ENCODE data around the gene ZMIZ1. TPM values are rescaled to one million over a fixed set of nuclear protein-coding genes. Genes with fewer than 3 reads are reported as not detected.

ZMIZ1 gene
- total RNA-seq, 4 donors from 2014 or later = 22.7 to 37.5 (median 31.7) TPM

DNA sequence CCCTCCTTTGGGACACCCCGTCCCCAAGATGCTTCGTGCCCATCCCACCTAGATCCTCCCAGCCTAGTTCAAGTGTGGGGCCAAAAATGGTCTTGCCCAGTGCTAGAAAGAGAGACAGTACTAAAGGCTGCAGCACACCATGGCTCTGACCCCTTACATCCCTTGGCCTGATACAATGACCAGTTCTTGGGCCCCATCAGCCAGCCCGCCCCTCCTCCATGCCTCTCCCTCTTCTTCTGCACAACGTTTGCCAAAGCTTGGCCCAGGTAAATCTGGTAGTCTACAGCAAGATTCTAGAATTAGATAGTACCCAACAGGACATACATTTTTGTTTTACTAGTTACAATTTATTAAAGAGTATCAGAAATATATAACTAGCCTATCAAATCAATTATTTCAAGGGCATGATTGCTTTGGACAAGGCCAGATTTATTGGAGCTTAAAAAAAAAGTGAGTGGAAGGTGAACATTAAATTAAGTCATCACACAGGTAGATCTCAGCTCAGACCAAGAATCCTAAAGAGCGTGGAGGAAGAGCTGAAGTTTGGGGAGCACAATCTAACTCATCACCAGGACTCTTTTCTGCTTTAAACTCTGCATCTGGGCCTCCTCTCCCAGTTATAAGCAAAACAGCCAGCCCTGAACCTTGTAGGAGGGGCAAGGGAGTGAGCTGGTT, 69.8 kb downstream of the ZMIZ1 start:
- Histone ChIP-seq H3K9me3 (no peaks in the 10 kb centered on the region), H3K36me3 (no peaks in the 10 kb centered on the region), H3K4me1 (peaks cover 70 to 85% of the 10 kb centered on the region in 2 donors), H3K27ac (peak overlapping the region; percentile 78 to 92 (median 84)), H3K4me3 (no peak overlapping the region), H3K27me3 (no peaks in the 10 kb centered on the region)
- TF ChIP-seq, protein P1, sequence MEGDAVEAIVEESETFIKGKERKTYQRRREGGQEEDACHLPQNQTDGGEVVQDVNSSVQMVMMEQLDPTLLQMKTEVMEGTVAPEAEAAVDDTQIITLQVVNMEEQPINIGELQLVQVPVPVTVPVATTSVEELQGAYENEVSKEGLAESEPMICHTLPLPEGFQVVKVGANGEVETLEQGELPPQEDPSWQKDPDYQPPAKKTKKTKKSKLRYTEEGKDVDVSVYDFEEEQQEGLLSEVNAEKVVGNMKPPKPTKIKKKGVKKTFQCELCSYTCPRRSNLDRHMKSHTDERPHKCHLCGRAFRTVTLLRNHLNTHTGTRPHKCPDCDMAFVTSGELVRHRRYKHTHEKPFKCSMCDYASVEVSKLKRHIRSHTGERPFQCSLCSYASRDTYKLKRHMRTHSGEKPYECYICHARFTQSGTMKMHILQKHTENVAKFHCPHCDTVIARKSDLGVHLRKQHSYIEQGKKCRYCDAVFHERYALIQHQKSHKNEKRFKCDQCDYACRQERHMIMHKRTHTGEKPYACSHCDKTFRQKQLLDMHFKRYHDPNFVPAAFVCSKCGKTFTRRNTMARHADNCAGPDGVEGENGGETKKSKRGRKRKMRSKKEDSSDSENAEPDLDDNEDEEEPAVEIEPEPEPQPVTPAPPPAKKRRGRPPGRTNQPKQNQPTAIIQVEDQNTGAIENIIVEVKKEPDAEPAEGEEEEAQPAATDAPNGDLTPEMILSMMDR (IDR thresholded peaks at IDR 0.05 in 4 of 5, conservative IDR thresholded peaks at IDR 0.05 in 1 of 5) = no peak
- TF ChIP-seq POLR2A (IDR thresholded peaks at IDR 0.05) = no peak
- ATAC-seq = no peak
- in situ Hi-C loops (cut with MboI; ENCODE audit: low sequenced_read_pairs in 4 of 4) = no loop called here
- intact Hi-C loops (cut with DNase I; ENCODE audit: low total_unique reads) = no loop called here
- DNase-seq = no peak

DNA sequence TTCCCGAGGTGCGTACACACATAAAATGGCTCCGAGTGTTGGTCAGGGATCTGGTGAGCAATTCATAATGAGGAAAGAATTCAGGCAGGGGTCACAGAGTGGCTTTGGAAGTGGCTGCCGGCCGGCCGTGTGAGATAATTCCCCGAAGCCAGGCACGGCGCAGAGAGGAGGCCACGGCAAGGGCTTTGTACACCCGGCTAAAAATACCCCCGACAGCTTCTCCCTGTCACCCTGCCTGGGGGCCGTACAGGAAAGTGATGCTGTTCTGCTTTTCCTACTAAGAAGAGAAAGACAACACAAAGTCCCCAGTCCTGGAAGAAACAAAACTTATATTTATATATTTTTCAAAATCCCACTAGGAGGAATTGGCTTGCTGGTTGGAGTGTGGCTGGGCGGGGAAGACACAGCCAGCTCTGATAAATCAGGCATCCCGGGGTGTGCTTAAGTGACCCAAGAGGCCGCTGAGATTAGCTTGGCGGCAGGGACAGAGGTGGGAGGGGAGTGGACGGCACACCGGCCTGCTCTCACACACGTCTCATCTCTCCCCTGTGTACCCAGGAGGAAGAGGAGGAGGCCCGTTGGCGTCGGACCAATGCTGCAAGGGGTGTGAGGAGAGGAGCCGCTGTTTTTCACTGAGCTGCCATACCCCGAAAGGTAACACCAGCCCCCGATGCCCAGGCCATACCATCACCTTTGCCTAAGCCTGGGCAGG, 70.5 kb downstream of the ZMIZ1 start:
- peak; percentile 59 to 76 for ATAC-seq

DNA sequence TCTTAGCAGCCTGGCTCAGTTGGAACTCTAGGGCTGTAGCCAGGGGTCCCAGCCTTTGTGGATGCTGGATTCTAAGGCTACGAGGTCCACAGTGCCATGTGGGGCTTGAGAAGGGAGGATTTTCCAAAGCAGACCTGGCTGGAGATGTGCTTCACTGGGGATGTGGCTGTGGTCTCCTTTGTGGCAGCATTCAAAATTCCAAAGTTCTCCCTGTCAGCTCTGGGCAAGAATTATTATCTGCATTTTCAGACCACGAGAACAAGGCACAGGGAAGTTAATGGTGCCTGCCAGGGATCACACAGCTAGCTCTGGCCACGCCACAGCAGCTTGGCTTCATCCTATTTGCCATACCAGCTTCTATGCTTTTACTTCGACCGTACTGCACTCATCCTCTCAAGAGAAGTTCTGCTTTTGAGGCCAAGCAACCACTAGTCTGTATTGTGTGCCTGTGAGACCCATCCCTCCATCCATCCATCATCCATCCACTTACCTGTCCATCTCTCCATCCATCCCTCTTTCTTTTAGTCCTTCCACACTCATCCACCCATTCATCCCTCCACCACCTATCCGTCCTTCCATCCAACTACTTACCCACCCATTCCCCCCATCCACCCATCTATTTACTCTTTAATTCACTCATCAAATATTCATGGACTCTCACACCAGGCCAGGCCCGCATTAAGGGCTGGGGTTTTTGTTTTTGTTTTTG, 71.5 kb downstream of the ZMIZ1 start:
- Histone ChIP-seq H3K27me3 (no peaks in the 10 kb centered on the region), H3K27ac (peak overlapping the region; percentile 78 to 92 (median 84)), H3K9me3 (no peaks in the 10 kb centered on the region), H3K4me3 (no peak overlapping the region), H3K36me3 (no peaks in the 10 kb centered on the region), H3K4me1 (peaks cover 64 to 87% of the 10 kb centered on the region in 2 donors)
- intact Hi-C loops (cut with DNase I; ENCODE audit: low total_unique reads) = no loop called here
- DNase-seq (no peak), ATAC-seq (no peak)
- TF ChIP-seq, protein P1 (IDR thresholded peaks at IDR 0.05 in 4 of 5, conservative IDR thresholded peaks at IDR 0.05 in 1 of 5) = no peak
- no peak for TF ChIP-seq POLR2A (IDR thresholded peaks at IDR 0.05)
- in situ Hi-C loops (cut with MboI; ENCODE audit: low sequenced_read_pairs in 4 of 4) = no loop called here

More for the DNA sequence above, 70.5 kb downstream of the ZMIZ1 start:
- intact Hi-C loops (cut with DNase I; ENCODE audit: low total_unique reads) = no loop called here
- in situ Hi-C loops (cut with MboI; ENCODE audit: low sequenced_read_pairs in 4 of 4) = no loop called here
- DNase-seq = peak; percentile 47 to 67
- no peak for TF ChIP-seq POLR2A (IDR thresholded peaks at IDR 0.05)
- TF ChIP-seq, protein P1 (IDR thresholded peaks at IDR 0.05 in 4 of 5, conservative IDR thresholded peaks at IDR 0.05 in 1 of 5) = no peak
- H3K9me3 ChIP-seq = no peaks in the 10 kb centered on the region
- no peaks in the 10 kb centered on the region for H3K36me3 ChIP-seq
- peaks cover 64 to 83% of the 10 kb centered on the region in 2 donors for H3K4me1 ChIP-seq
- H3K27me3 ChIP-seq = no peaks in the 10 kb centered on the region
- peak overlapping the region; percentile 78 to 92 (median 84) for H3K27ac ChIP-seq
- no peak overlapping the region for H3K4me3 ChIP-seq

DNA sequence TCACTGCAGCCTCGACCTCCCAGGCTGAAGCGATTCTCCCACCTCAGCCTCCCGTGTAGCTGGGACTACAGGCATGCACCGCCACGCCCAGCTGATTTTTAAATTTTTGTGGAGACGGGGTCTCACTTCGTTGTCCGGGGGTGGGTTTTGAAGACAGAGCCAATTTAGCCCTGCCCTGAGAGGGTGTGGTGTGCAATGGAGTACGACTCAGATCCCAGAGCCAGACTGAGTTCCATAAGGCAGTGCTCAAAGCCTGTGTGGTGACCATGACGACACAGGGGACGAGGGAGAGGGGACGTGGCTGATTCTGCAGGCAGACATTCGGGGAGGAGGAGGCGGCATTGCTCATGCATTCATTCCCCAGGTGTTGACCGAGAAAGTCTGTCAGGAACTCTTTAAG, 72.1 kb downstream of the ZMIZ1 start:
- DNase-seq (no peak), ATAC-seq (no peak)
- in situ Hi-C loops (cut with MboI; ENCODE audit: low sequenced_read_pairs in 4 of 4) (no loop called here), intact Hi-C loops (cut with DNase I; ENCODE audit: low total_unique reads) (no loop called here)
- Histone ChIP-seq H3K27ac (peak overlapping the region in 2 of 4 donors; percentile 36 to 45), H3K4me1 (peaks cover 64 to 87% of the 10 kb centered on the region in 2 donors), H3K4me3 (no peak overlapping the region), H3K27me3 (no peaks in the 10 kb centered on the region), H3K36me3 (no peaks in the 10 kb centered on the region), H3K9me3 (no peaks in the 10 kb centered on the region)
- TF ChIP-seq, protein P1 (IDR thresholded peaks at IDR 0.05 in 4 of 5, conservative IDR thresholded peaks at IDR 0.05 in 1 of 5) = no peak
- TF ChIP-seq POLR2A (IDR thresholded peaks at IDR 0.05) = no peak

Measured in gastrocnemius medialis (tissue), 4 donors.